SJCRH30 (cell line): ENCODE measurements around the gene SMIM11. TPM values are rescaled to one million over a fixed set of nuclear protein-coding genes. Genes with fewer than 3 reads are reported as not detected.
A peak's percentile ranks its signal among the peaks of the same experiment; 100 is the strongest.
"Not testable (repeated sequence)": the region's sequence is repeated elsewhere in the genome, so short reads cannot be mapped to it uniquely, and the experiment has no call there.

ENCODE experiments used
- DNase-seq, 2 experiments: peaks; one replicate each; pipeline ENCODE4 v3.0.0-alpha.2; 2015 to 2020
- H3K27ac ChIP-seq: fragments of 250-450 bp; sonication (Bioruptor Pico); 2 replicates; pipeline ENCODE4 v1.5.1; 2020; ENCODE audit warnings: mild to moderate bottlenecking, moderate library complexity
- H3K27me3 ChIP-seq: fragments of 250-450 bp; sonication (Bioruptor Pico); 2 replicates; pipeline ENCODE4 v1.5.1; 2020; ENCODE audit warnings: mild to moderate bottlenecking, moderate library complexity
- H3K36me3 ChIP-seq: fragments of 250-450 bp; sonication (Bioruptor Pico); 2 replicates; pipeline ENCODE4 v1.5.1; 2020; ENCODE audit warnings: mild to moderate bottlenecking, moderate library complexity
- H3K4me1 ChIP-seq: fragments of 250-450 bp; sonication (Bioruptor Pico); 2 replicates; pipeline ENCODE4 v1.5.1; 2020; ENCODE audit warnings: mild to moderate bottlenecking, moderate library complexity
- H3K4me3 ChIP-seq: fragments of 250-450 bp; sonication (Bioruptor Pico); 2 replicates; pipeline ENCODE4 v1.5.1; 2020; ENCODE audit warnings: mild to moderate bottlenecking, moderate library complexity
- H3K9me3 ChIP-seq: fragments of 250-450 bp; sonication (Bioruptor Pico); replicated peaks from 2 replicates; pipeline ENCODE4 v1.5.1; 2020; ENCODE audit warnings: mild to moderate bottlenecking, moderate library complexity
- total RNA-seq: library from RNA; depleted of rRNA; stranded (reverse); fragments of >200 nt; shearing (Covaris generic); gene quantifications from 2 replicates; pipeline ENCODE4 v1.2.3, GENCODE V29; 2014; rRNA removed

SMIM11 gene
- 15.5 and 36.8 TPM in 2 replicates for total RNA-seq

- H3K9me3 ChIP-seq, H3K27ac ChIP-seq, H3K36me3 ChIP-seq, H3K27me3 ChIP-seq, DNase-seq, H3K4me3 ChIP-seq: not testable (repeated sequence)
- peaks cover 10% of the 10 kb centered on the region for H3K4me1 ChIP-seq
Measured at GRCh38 chr21:34374940-34375618, at the start of gene SMIM11. TSS of gene SMIM11 (plus strand) at chr21:34375507. CDS start at chr21:34379505, 3,998 bp downstream.

DNA sequence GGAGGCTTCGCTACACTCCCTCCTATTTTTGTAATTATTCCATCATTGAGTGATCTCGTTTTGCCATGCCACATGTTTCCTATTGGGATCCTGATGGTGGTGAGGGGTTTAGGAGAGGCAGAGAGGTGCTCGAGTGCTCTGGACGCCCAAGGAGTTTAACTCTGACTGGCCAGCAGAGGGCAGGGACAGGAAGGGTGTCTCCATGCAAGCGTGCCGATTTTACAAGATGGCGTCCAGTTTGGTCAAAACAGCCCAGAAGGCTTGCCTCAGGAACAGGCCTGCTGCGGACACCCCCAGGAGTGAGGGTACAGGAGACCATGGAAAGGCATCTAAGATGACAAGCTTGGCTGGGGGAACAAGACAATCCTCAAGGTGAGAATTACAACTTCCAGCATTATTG is 45.3 kb upstream of the SMIM11 start:
- H3K27me3 ChIP-seq = no peaks in the 10 kb centered on the region
- H3K4me1 ChIP-seq = no peaks in the 10 kb centered on the region; the same call in 1 of the 2 replicates
- no peak overlapping the region for H3K4me3 ChIP-seq
- H3K36me3 ChIP-seq = no peaks in the 10 kb centered on the region
- no peak for DNase-seq
- H3K27ac ChIP-seq = no peak overlapping the region
- no peaks in the 10 kb centered on the region; the same call in 1 of the 2 replicates for H3K9me3 ChIP-seq

GRCh38 chr21:34331726-34332125 is 43.6 kb upstream of the SMIM11 start:
- Histone ChIP-seq H3K27me3 (no peaks in the 10 kb centered on the region), H3K4me1 (no peaks in the 10 kb centered on the region; the same call in 1 of the 2 replicates), H3K9me3 (no peaks in the 10 kb centered on the region; the same call in 1 of the 2 replicates), H3K4me3 (no peak overlapping the region), H3K27ac (no peak overlapping the region), H3K36me3 (no peaks in the 10 kb centered on the region)
- no peak for DNase-seq

GRCh38 chr21:34332347-34332746 is 43.0 kb upstream of the SMIM11 start:
- H3K36me3 ChIP-seq = no peaks in the 10 kb centered on the region
- H3K9me3 ChIP-seq = no peaks in the 10 kb centered on the region; the same call in 1 of the 2 replicates
- DNase-seq = no peak
- H3K27me3 ChIP-seq = no peaks in the 10 kb centered on the region
- H3K4me3 ChIP-seq = no peak overlapping the region
- H3K4me1 ChIP-seq = no peaks in the 10 kb centered on the region; the same call in 1 of the 2 replicates
- no peak overlapping the region for H3K27ac ChIP-seq

- H3K4me3 ChIP-seq = no peak overlapping the region
- no peaks in the 10 kb centered on the region; the same call in 1 of the 2 replicates for H3K4me1 ChIP-seq
- no peaks in the 10 kb centered on the region; the same call in 1 of the 2 replicates for H3K9me3 ChIP-seq
- peak; percentile 20 to 23 for DNase-seq
- H3K27me3 ChIP-seq = no peaks in the 10 kb centered on the region
- no peak overlapping the region for H3K27ac ChIP-seq
- H3K36me3 ChIP-seq = no peaks in the 10 kb centered on the region
Measured at GRCh38 chr21:34333121-34333739, 42.1 kb upstream of the SMIM11 start.

GRCh38 chr21:34335316-34335715 is 40.0 kb upstream of the SMIM11 start:
- DNase-seq = no peak
- Histone ChIP-seq H3K4me3 (no peak overlapping the region), H3K4me1 (no peaks in the 10 kb centered on the region; the same call in 1 of the 2 replicates), H3K36me3 (no peaks in the 10 kb centered on the region), H3K27me3 (no peaks in the 10 kb centered on the region), H3K27ac (no peak overlapping the region), H3K9me3 (no peaks in the 10 kb centered on the region; the same call in 1 of the 2 replicates)

- Histone ChIP-seq H3K36me3 (no peaks in the 10 kb centered on the region), H3K27ac (no peak overlapping the region), H3K27me3 (no peaks in the 10 kb centered on the region), H3K4me1 (no peaks in the 10 kb centered on the region; the same call in 1 of the 2 replicates), H3K4me3 (no peak overlapping the region), H3K9me3 (no peaks in the 10 kb centered on the region; the same call in 1 of the 2 replicates)
- no peak for DNase-seq
Measured at GRCh38 chr21:34336245-34336644, 39.1 kb upstream of the SMIM11 start.

- H3K4me1 ChIP-seq = no peaks in the 10 kb centered on the region; the same call in 1 of the 2 replicates
- H3K36me3 ChIP-seq = no peaks in the 10 kb centered on the region
- no peak overlapping the region for H3K27ac ChIP-seq
- no peaks in the 10 kb centered on the region for H3K27me3 ChIP-seq
- no peak for DNase-seq
- H3K4me3 ChIP-seq = no peak overlapping the region
- no peaks in the 10 kb centered on the region for H3K9me3 ChIP-seq
Measured at GRCh38 chr21:34336756-34337391, 38.4 kb upstream of the SMIM11 start.

DNA sequence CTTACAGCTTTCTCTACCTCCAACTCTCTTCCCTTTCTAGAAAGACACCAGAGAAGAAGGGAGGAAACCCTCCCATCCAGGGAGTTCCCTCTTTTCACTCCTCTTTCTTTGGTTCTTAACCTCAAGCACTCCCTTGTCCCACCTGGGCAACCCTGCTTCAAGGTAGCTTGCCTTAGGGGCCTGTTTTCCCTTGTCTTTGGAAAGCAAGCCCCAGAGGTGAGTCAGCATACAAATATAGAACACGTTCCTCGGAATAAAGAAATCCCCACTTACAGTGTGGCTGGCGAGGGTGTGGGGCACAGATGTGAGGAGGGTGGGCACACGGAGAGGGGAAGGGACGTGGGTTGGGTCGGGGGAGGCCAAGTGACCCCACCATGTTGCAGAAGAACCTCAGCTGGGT is 37.6 kb upstream of the SMIM11 start:
- DNase-seq = no peak
- Histone ChIP-seq H3K4me1 (no peaks in the 10 kb centered on the region; the same call in 1 of the 2 replicates), H3K27me3 (no peaks in the 10 kb centered on the region), H3K9me3 (no peaks in the 10 kb centered on the region), H3K27ac (no peak overlapping the region), H3K36me3 (no peaks in the 10 kb centered on the region), H3K4me3 (no peak overlapping the region)

DNA sequence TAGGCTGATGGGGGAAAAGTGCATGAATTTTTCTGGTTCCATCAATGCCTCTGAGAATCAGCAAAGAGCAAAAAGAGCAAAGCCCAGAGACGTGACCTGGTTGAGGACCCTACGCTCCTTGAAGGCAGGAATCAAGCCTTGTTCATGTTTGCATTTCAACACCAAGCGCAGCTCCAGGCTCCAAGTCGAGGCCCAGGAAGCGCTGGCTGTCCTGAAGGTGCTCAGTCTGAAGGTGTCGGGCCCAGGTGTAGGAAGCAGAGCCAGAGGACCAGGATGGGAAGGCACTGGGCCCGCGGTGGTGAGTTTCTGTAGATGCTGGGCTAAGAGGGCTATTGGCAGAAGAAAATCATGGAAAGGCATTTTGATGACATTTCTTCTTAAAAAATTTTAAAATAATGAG is 37.1 kb upstream of the SMIM11 start:
- no peak for DNase-seq

GRCh38 chr21:34340061-34340460 is 35.2 kb upstream of the SMIM11 start:
- Histone ChIP-seq H3K36me3 (no peaks in the 10 kb centered on the region), H3K27ac (no peak overlapping the region), H3K27me3 (no peaks in the 10 kb centered on the region), H3K4me3 (no peak overlapping the region), H3K4me1 (no peaks in the 10 kb centered on the region), H3K9me3 (no peaks in the 10 kb centered on the region)
- DNase-seq = no peak

More for the DNA sequence above, 37.1 kb upstream of the SMIM11 start:
- H3K4me3 ChIP-seq = no peak overlapping the region
- H3K27me3 ChIP-seq = no peaks in the 10 kb centered on the region
- H3K9me3 ChIP-seq = no peaks in the 10 kb centered on the region
- no peak overlapping the region for H3K27ac ChIP-seq
- no peaks in the 10 kb centered on the region; the same call in 1 of the 2 replicates for H3K4me1 ChIP-seq
- no peaks in the 10 kb centered on the region for H3K36me3 ChIP-seq

DNA sequence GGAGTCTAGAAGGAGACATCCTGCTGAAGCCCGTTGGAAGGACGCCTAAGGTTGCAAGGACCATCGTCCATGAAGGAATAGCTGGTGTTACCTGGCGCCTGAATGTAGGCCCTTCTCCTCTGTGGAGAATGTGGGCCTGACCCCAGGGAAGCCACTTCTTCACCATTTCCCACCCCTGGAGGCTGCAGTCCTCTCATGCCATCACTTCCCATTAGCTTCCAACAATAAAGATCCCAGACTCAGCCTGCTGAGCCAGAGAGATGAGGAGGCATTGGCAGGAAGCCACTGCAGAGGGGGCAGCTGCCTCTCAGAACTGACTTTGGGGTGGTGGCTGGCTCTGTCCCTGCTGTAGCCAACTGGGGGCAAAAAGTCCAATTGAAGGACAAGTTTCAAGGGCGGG is 32.8 kb upstream of the SMIM11 start:
- Histone ChIP-seq H3K27me3 (no peaks in the 10 kb centered on the region), H3K4me1 (no peaks in the 10 kb centered on the region), H3K27ac (no peak overlapping the region), H3K9me3 (no peaks in the 10 kb centered on the region), H3K4me3 (no peak overlapping the region), H3K36me3 (no peaks in the 10 kb centered on the region)
- no peak for DNase-seq

- Histone ChIP-seq H3K4me3 (no peak overlapping the region), H3K27ac (no peak overlapping the region), H3K27me3 (no peaks in the 10 kb centered on the region), H3K9me3 (no peaks in the 10 kb centered on the region), H3K36me3 (no peaks in the 10 kb centered on the region), H3K4me1 (no peaks in the 10 kb centered on the region)
- DNase-seq = no peak
Measured at GRCh38 chr21:34343347-34343746, 32.0 kb upstream of the SMIM11 start.

GRCh38 chr21:34343838-34344381 is 31.4 kb upstream of the SMIM11 start:
- no peaks in the 10 kb centered on the region for H3K4me1 ChIP-seq
- H3K36me3 ChIP-seq = no peaks in the 10 kb centered on the region
- H3K27me3 ChIP-seq = no peaks in the 10 kb centered on the region
- no peaks in the 10 kb centered on the region for H3K9me3 ChIP-seq
- DNase-seq = no peak
- no peak overlapping the region for H3K4me3 ChIP-seq
- H3K27ac ChIP-seq = no peak overlapping the region

- Histone ChIP-seq H3K4me3 (no peak overlapping the region), H3K27ac (no peak overlapping the region), H3K36me3 (no peaks in the 10 kb centered on the region), H3K4me1 (no peaks in the 10 kb centered on the region), H3K9me3 (no peaks in the 10 kb centered on the region), H3K27me3 (no peaks in the 10 kb centered on the region)
- DNase-seq = no peak
Measured at GRCh38 chr21:34344584-34344983, 30.7 kb upstream of the SMIM11 start.
